GM12891 (cell line): ENCODE data around the gene FAM20C.

Source experiments
- POLR2A ChIP-seq: IDR thresholded peaks from 2 replicates; pipeline ENCODE4 v1.6.1; 2011; ENCODE audit warnings: low read depth, low read length, control low read depth
- POLR2AphosphoS5 ChIP-seq: IDR thresholded peaks from 2 replicates; pipeline ENCODE4 v1.6.1; 2011; ENCODE audit warnings: low read depth, low read length, control low read depth
- POU2F2 ChIP-seq: IDR thresholded peaks from 2 replicates; pipeline ENCODE4 v1.6.1; 2011; ENCODE audit warnings: low read depth, mild to moderate bottlenecking, control low read depth, low read length, moderate library complexity
- TAF1 ChIP-seq: IDR thresholded peaks from 2 replicates; pipeline ENCODE4 v1.6.1; 2011; ENCODE audit warnings: low read depth, low read length, control low read depth

DNA sequence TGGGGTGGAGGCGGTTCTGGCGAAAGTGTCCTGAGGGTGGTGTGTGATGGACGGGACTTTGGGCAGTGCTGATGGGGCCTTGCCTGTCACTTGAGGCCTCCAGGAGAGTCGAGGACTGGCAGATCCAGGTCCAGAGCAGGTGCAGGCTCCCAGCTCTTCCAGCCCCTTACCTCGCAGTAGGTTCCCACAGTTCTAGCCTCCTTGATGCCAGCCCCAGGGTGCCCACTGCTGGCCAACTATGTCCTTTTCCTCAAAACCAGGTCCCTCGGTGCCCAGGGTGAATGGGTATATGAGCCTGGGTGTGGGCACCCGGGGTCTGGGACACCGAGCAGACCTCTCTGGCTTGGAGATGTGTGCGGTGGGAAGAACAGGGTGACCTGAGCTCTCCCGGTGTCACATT, 8.3 kb downstream of the FAM20C start:
- TF ChIP-seq POLR2AphosphoS5, result no peak
- no peak for TF ChIP-seq TAF1
- TF ChIP-seq POLR2A, result no peak
- no peak for TF ChIP-seq POU2F2
